GM23338 (cell line): ENCODE data around the gene AXL.

Experiments used
- CREB1 ChIP-seq: fragments of 250-450 bp; sonication (Bioruptor Pico); IDR thresholded peaks from 2 replicates; pipeline ENCODE4 v1.5.0; 2020; ENCODE audit warnings: low read depth, mild to moderate bottlenecking, moderate library complexity
- ETS1 ChIP-seq: IDR thresholded peaks from 2 replicates; pipeline ENCODE4 v1.6.1; 2016; ENCODE audit warnings: antibody characterized with exemption
- EZH2 ChIP-seq: fragments of 200-600 bp; sonication (generic); IDR thresholded peaks from one replicate; pipeline ENCODE4 v1.8.0; 2017; ENCODE audit warnings: antibody characterized with exemption, mild to moderate bottlenecking, low read depth; ENCODE audit not compliant: unreplicated experiment
- EZH2phosphoT487 ChIP-seq: fragments of 200-600 bp; sonication (generic); IDR thresholded peaks from one replicate; pipeline ENCODE4 v1.8.1; 2018; ENCODE audit warnings: antibody characterized with exemption; ENCODE audit not compliant: unreplicated experiment
- JUNB ChIP-seq: IDR thresholded peaks from one replicate; pipeline ENCODE4 v1.6.1; 2016; ENCODE audit warnings: antibody characterized with exemption; ENCODE audit not compliant: unreplicated experiment
- NANOG ChIP-seq: IDR thresholded peaks from 2 replicates; pipeline ENCODE4 v1.6.1; 2016; ENCODE audit warnings: antibody characterized with exemption, borderline replicate concordance
- POLR2AphosphoS5 ChIP-seq: IDR thresholded peaks from 2 replicates; pipeline ENCODE4 v1.6.1; 2016; ENCODE audit warnings: antibody characterized with exemption, low read depth
- REST ChIP-seq: IDR thresholded peaks from one replicate; pipeline ENCODE4 v1.6.1; 2018; ENCODE audit warnings: antibody characterized with exemption; ENCODE audit not compliant: unreplicated experiment
- ZNF114 ChIP-seq: fragments of 250-450 bp; sonication (Bioruptor Pico); IDR thresholded peaks from 2 replicates; pipeline ENCODE4 v1.5.0; 2020; ENCODE audit warnings: mild to moderate bottlenecking, moderate library complexity
- ZNF331 ChIP-seq: fragments of 250-450 bp; sonication (Bioruptor Pico); IDR thresholded peaks from 2 replicates; pipeline ENCODE4 v1.5.0; 2020; ENCODE audit warnings: low read depth, mild to moderate bottlenecking, moderate library complexity
- TF ChIP-seq, protein P1 (sequence below), 2 experiments: fragments of 200-600 bp in 1 of 2; sonication (generic) in 1 of 2; conservative IDR thresholded peaks; 2 replicates each; pipeline versions ENCODE4 v1.5.1 to v1.6.1; 2016 to 2017; ENCODE audit warnings: antibody characterized with exemption in 2 of 2, low read depth in 2 of 2, mild to moderate bottlenecking in 2 of 2, moderate library complexity in 1 of 2

- TF ChIP-seq, protein P1, sequence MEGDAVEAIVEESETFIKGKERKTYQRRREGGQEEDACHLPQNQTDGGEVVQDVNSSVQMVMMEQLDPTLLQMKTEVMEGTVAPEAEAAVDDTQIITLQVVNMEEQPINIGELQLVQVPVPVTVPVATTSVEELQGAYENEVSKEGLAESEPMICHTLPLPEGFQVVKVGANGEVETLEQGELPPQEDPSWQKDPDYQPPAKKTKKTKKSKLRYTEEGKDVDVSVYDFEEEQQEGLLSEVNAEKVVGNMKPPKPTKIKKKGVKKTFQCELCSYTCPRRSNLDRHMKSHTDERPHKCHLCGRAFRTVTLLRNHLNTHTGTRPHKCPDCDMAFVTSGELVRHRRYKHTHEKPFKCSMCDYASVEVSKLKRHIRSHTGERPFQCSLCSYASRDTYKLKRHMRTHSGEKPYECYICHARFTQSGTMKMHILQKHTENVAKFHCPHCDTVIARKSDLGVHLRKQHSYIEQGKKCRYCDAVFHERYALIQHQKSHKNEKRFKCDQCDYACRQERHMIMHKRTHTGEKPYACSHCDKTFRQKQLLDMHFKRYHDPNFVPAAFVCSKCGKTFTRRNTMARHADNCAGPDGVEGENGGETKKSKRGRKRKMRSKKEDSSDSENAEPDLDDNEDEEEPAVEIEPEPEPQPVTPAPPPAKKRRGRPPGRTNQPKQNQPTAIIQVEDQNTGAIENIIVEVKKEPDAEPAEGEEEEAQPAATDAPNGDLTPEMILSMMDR (conservative IDR thresholded peaks at IDR 0.05; ENCODE audit: low read depth in 2 of 2), result no peak
- TF ChIP-seq EZH2 (no peak), POLR2AphosphoS5 (no peak), CREB1 (CRISPR knock-in tag) (no peak), REST (no peak), JUNB (no peak), EZH2phosphoT487 (no peak), NANOG (no peak), ZNF331 (no peak), ETS1 (no peak), ZNF114 (CRISPR knock-in tag) (no peak)
These were observed 16.5 kb downstream of the AXL start for GRCh38 chr19:41235480-41235879.
